K562 (cell line): ENCODE measurements around the gene NAPB. TPM values are rescaled to one million over a fixed set of nuclear protein-coding genes. Genes with fewer than 3 reads are reported as not detected.
A peak's percentile ranks its signal among the peaks of the same experiment; 100 is the strongest.

Source experiments
- BCOR ChIP-seq: fragments of 450-650 bp; IDR thresholded peaks from 2 replicates; pipeline ENCODE4 v1.6.1; 2016
- BHLHE40 ChIP-seq: IDR thresholded peaks from 2 replicates; pipeline ENCODE4 v1.6.1; 2011; ENCODE audit warnings: low read length, improper control_type of control experiment
- CEBPG ChIP-seq, 3 experiments: fragments of 200-800 bp in 1 of 3; sonication (Bioruptor generic) in 1 of 3; sonication (generic) in 1 of 3; formaldehyde crosslinking in 1 of 3; IDR thresholded peaks in 2 of 3; conservative IDR thresholded peaks in 1 of 3; 2 replicates each; pipeline versions ENCODE4 v1.6.1 to v1.8.0; 2016 to 2022; ENCODE audit warnings: missing compliant biosample characterization in 2 of 3, missing genetic modification characterization in 2 of 3, mild to moderate bottlenecking in 1 of 3, missing genetic modification reagents in 1 of 3
- CTBP1 ChIP-seq: fragments of 450-650 bp; IDR thresholded peaks from 2 replicates; pipeline ENCODE4 v1.6.1; 2016; ENCODE audit warnings: borderline replicate concordance
- DIDO1 ChIP-seq: fragments of 450-650 bp; IDR thresholded peaks from 2 replicates; pipeline ENCODE4 v1.6.1; 2016; ENCODE audit warnings: low read depth, missing biosample characterization, missing genetic modification characterization
- GABPB1 ChIP-seq: sonication (generic); formaldehyde crosslinking; IDR thresholded peaks from 2 replicates; pipeline ENCODE4 v1.8.0; 2022; ENCODE audit warnings: mild to moderate bottlenecking, missing genetic modification reagents
- GATAD2B ChIP-seq: fragments of 450-650 bp; IDR thresholded peaks from 2 replicates; pipeline ENCODE4 v1.6.1; 2017; ENCODE audit warnings: mild to moderate bottlenecking, borderline replicate concordance
- GTF2A2 ChIP-seq: IDR thresholded peaks from 2 replicates; pipeline ENCODE4 v1.6.1; 2016; ENCODE audit warnings: mild to moderate bottlenecking, missing genetic modification characterization, missing compliant biosample characterization
- GTF2B ChIP-seq: IDR thresholded peaks from 2 replicates; pipeline ENCODE4 v1.6.1; 2011; ENCODE audit not compliant: insufficient read length; ENCODE audit errors: extremely low read depth
- LEF1 ChIP-seq: fragments of 450-650 bp; IDR thresholded peaks from 2 replicates; pipeline ENCODE4 v1.6.1; 2016; ENCODE audit warnings: mild to moderate bottlenecking
- NFE2 ChIP-seq: IDR thresholded peaks from 2 replicates; pipeline ENCODE4 v1.6.1; 2014; ENCODE audit warnings: antibody characterized with exemption, low read depth
- NFRKB ChIP-seq: fragments of 450-650 bp; IDR thresholded peaks from 2 replicates; pipeline ENCODE4 v1.6.1; 2016; ENCODE audit warnings: low read depth
- NKRF ChIP-seq: fragments of 450-650 bp; IDR thresholded peaks from 2 replicates; pipeline ENCODE4 v1.6.1; 2016; ENCODE audit warnings: borderline replicate concordance
- NONO ChIP-seq, 2 experiments: fragments of 200-400 bp in 1 of 2; fragments of 450-650 bp in 1 of 2; formaldehyde crosslinking in 1 of 2; IDR thresholded peaks; 2 replicates each; pipeline ENCODE4 v1.6.1; 2017; ENCODE audit warnings: low read depth in 2 of 2, mild to moderate bottlenecking in 2 of 2, moderate library complexity in 2 of 2, low read length in 1 of 2
- PHB ChIP-seq: fragments of 250-450 bp; sonication (Bioruptor Pico); IDR thresholded peaks from 2 replicates; pipeline ENCODE4 v1.5.0; 2021
- RHOXF2B ChIP-seq: fragments of 250-450 bp; sonication (Bioruptor Pico); conservative IDR thresholded peaks from 2 replicates; pipeline ENCODE4 v1.5.1; 2021
- SOX6 ChIP-seq: fragments of 450-650 bp; IDR thresholded peaks from 2 replicates; pipeline ENCODE4 v1.6.1; 2014; ENCODE audit warnings: mild to moderate bottlenecking
- SRSF7 ChIP-seq: fragments of 200-400 bp; formaldehyde crosslinking; optimal IDR thresholded peaks from 2 replicates; pipeline ENCODE3; 2017; ENCODE audit warnings: mild to moderate bottlenecking, low read depth, low read length
- TFAP4 ChIP-seq: sonication (generic); formaldehyde crosslinking; IDR thresholded peaks from 2 replicates; pipeline ENCODE4 v1.8.0; 2022; ENCODE audit warnings: missing genetic modification reagents, mild to moderate bottlenecking, moderate library complexity, borderline replicate concordance
- THAP12 ChIP-seq: fragments of 250-450 bp; sonication (Bioruptor Pico); IDR thresholded peaks from 2 replicates; pipeline ENCODE4 v1.9.0; 2021; ENCODE audit warnings: mild to moderate bottlenecking, inconsistent platforms
- ZNF507 ChIP-seq: conservative IDR thresholded peaks from 2 replicates; pipeline ENCODE4 v1.6.1; 2017; ENCODE audit warnings: missing genetic modification characterization, missing compliant biosample characterization
- ZNF695 ChIP-seq: fragments of 450-650 bp; formaldehyde crosslinking; IDR thresholded peaks from 2 replicates; pipeline ENCODE4 v1.4.0; 2020; ENCODE audit warnings: mild to moderate bottlenecking, moderate library complexity
- ZNF696 ChIP-seq: fragments of 250-450 bp; sonication (Bioruptor Pico); conservative IDR thresholded peaks from 2 replicates; pipeline ENCODE4 v1.4.0; 2020; ENCODE audit warnings: mild to moderate bottlenecking, moderate library complexity
- polyA plus RNA-seq, 8 experiments: library from polyadenylated mRNA; depleted of rRNA in 4 of 8; stranded (reverse) in 5 of 8; unstranded in 3 of 8; fragments of >200 nt; fragmentation: Nextera tagmentation in 2 of 8; fragmentation: Illumina TruSeq in 1 of 8; extraction: Ambion mirVana in 2 of 8; extraction: Trizol in 1 of 8; gene quantifications; 2 replicates each; pipeline versions ENCODE4 v1.2.1 to v1.2.3, GENCODE V29; 2011 to 2014; ENCODE audit warnings: inconsistent platforms in 1 of 8, missing spikeins in 1 of 8
- total RNA-seq, 7 experiments: library from RNA; depleted of rRNA in 6 of 7; stranded (reverse); fragments of >200 nt in 6 of 7; fragmentation: Illumina TruSeq in 2 of 7; extraction: Trizol in 2 of 7; gene quantifications; 2 replicates each; pipeline versions ENCODE4 v1.2.1 to v1.2.3, GENCODE V29; 2011 to 2021; ENCODE audit warnings: low replicate concordance in 1 of 7

NAPB gene
- total and polyA plus RNA-seq, 9 of the 15 experiments (the other 6 are each of a cell fraction or from before 2014, with no cell fraction given), result 1.4 to 7.7 (median 5.2) TPM

GRCh38 chr20:23361476-23362391, 59.6 kb downstream of the NAPB start, which contains the start of gene GZF1 (continued):
- TF ChIP-seq CTBP1 (peak; percentile 79), DIDO1 (no peak; the same call in 1 of the 2 replicates), NFE2 (peak; percentile 52), GTF2B (no peak), GABPB1 (peak; percentile 59; the same call in 1 of the 2 replicates), SOX6 (peak; percentile 51), NONO (IDR thresholded peaks at IDR 0.05; ENCODE audit: low read depth in 2 of 2, low read length in 1 of 2) (peak in 1 of 2 experiments; percentile 33; a peak in 1 of 4 replicates), ZNF695 (CRISPR knock-in tag) (no peak), GTF2A2 (tag) (no peak), TFAP4 (peak; percentile 99), NKRF (peak; percentile 69; the same call in 1 of the 2 replicates), BCOR (peak; percentile 42; the same call in 1 of the 2 replicates), ZNF507 (tag) (no peak), NFRKB (no peak; the same call in 1 of the 2 replicates), GATAD2B (0 out of 2 replicates have a peak, but pooled peaks have one; percentile 56), PHB (CRISPR knock-in tag) (no peak), ZNF696 (CRISPR knock-in tag) (no peak), CEBPG (CRISPR knock-in tag; IDR thresholded peaks at IDR 0.05) (peak; percentile 100), CEBPG (tag; conservative IDR thresholded peaks at IDR 0.05 in 1 of 2, IDR thresholded peaks at IDR 0.05 in 1 of 2) (peak; percentile 100), RHOXF2B (CRISPR knock-in tag) (no peak), BHLHE40 (peak; percentile 99), THAP12 (CRISPR knock-in tag) (peak; percentile 32; the same call in 1 of the 2 replicates), SRSF7 (no peak), LEF1 (peak; percentile 47; the same call in 1 of the 2 replicates)
